ENCODE results near the gene MIS18A.

Gene MIS18A

DNA sequence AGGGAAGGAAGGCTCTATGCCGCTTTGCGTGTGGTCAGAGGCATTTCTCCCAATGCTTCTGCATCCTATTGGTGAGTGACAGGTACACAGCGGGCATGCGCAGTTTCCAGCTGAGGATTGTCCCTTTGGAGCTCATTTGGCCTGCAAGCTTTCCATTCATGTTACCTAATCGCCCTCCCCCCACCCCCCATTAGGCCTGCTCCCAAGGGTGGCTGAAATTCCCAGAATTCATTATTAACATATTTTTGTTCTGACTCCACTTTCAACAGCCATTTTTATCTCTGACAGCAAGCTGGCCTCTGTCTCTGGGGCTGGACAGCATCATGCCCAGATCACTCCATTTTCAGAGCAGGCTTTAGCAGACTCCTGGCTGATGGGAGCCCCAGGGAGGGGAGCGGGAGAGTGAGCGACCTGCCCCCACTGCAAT lies 25.6 kb downstream of the MIS18A start:
- no peak for DNase-seq (ENCODE audit: low spot score)

DNA sequence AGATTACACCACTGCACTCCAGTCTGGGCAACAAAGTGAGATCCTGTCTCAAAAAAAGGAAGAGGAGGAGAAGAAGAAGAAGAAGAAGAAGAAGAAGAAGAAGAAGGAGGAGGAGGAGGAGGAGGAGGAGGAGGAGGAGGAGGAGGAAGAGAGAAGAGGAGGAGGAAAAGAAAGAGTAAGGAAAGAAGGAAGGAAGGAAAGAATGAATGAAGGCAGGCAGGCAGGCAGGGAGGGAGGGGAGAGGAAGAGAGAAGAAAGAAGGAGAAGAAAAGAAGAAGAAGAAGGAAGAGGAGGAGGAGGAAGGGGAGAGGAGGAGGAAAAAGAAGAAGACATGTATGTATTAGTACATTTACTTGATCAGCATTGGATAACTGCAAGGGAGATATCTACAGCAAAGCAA lies 26.7 kb downstream of the MIS18A start:
- no peak for DNase-seq (ENCODE audit: low spot score)

DNA sequence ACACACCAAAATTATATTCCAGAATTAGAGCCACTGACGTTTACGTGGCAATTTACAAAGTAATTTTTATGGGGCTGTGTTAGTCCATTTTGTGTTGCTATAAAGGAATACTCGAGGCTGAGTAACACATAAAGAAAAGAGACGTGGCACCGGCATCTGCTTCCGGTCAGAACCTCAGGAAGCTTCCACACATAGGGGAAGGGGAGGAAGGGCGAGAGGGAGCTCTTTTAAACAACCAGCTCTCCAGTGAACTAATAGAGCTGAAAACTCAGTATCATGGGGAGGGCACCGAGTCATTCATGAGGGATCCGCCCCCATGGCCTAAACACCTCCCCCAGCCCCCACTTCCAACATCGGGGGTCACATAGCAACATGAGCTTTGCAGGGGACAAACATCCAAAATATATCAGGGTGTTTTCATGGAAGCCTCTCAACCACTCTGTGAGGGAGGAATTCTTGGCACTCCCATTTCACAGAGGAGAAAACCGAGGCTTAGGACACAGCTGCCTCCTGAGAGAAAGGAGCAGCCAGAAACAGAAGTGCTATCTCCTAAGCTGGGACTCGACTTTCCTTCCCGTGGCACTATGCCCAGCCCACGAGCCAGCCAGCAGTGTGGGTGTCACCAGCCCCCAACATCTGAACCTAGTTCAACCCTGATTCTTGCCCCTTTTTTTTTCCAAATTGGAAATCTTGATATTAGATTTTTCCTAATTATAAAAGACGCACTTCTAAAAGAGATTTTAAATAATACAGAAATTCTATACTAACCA lies 29.2 kb downstream of the MIS18A start:
- no peak for DNase-seq (ENCODE audit: low spot score)

DNA sequence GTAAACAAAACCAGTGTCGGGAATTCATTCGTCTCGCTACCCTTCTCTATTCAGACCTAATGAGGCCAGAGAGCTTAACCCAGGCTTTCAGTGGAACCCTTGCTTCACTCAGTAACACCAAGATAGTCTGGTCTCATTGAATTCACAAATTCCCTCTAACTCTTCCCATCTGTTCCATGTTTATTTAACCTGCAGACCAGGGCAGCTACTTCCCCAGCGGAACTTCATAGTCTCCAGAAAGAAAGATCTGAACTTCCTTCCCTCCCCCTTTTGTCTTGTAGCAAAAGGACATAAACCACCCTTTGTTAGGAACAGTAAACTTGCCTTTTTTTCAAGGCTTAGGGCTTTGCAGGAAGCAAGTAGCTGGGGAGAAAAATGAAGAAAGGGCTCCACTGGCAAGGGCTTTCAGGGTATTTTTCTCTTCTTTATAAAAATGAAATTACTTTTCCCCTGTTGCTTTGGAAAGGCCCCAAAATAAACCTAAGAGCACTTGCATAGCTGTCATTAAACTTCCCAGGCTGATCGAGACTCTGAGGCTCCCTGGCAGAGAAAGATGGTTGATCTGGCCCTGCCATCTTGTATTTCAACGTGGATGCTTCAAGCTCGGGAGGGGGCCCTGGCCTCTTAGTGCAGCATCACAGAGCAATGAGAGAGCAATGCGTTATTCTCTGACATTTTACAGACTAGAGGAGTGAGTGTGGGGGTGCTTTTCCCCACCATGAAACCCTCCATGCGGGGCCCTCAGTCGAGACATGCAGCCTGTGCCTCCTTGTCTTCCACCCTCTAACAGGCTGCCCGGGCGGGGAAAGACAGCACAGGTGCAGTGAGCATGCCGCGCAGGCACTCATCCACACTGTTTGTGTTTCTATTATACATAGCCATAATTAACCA lies 30.0 kb downstream of the MIS18A start:
- no peak for DNase-seq (ENCODE audit: low spot score)

DNA sequence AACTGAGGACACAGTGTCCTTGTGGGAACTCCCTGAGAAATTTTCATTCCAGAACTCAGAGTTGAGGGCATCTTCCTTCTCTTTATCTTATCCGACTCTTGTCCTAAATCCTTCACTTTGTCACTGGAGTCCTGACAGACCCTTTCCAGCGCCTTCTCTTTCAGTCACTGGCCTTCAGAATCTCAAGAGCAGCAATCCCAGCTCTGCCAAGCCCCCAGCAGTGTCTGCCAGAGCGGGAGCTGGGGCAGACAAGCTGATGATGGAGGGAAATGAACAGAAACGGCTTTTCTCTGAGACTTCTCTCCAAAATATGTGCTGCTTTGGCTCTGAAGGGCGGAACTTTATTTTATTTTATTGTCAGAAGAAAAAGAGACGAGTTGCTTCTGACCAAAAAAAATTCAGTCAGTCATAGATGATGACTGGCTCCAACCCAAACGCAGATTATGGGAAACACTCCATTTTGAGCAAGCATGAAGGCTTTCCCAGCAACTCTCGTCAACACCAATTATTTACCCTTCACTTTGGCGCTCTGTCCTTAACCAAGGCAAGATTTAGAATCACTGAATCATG lies 32.2 kb downstream of the MIS18A start:
- DNase-seq (ENCODE audit: low spot score), result no peak

DNA sequence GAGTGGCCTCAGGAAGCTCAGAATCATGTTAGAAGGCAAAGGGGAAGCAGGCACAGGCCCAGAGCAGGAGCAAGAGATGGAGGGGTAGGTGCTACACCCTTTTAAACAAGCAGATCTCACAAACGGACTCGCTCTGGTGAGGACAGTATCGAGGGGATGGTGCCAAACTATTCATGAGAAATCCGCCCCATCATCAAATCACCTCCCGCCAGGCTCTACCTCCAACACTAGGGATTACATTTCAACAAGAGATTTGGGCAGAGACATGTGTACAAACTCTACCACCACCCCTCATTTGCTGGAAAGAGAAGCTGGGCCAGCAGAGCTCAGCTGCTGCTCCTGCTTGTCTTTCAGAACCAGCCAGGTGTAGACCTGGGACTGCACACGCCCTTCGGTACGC lies 32.9 kb downstream of the MIS18A start:
- DNase-seq (ENCODE audit: low spot score), result no peak

DNA sequence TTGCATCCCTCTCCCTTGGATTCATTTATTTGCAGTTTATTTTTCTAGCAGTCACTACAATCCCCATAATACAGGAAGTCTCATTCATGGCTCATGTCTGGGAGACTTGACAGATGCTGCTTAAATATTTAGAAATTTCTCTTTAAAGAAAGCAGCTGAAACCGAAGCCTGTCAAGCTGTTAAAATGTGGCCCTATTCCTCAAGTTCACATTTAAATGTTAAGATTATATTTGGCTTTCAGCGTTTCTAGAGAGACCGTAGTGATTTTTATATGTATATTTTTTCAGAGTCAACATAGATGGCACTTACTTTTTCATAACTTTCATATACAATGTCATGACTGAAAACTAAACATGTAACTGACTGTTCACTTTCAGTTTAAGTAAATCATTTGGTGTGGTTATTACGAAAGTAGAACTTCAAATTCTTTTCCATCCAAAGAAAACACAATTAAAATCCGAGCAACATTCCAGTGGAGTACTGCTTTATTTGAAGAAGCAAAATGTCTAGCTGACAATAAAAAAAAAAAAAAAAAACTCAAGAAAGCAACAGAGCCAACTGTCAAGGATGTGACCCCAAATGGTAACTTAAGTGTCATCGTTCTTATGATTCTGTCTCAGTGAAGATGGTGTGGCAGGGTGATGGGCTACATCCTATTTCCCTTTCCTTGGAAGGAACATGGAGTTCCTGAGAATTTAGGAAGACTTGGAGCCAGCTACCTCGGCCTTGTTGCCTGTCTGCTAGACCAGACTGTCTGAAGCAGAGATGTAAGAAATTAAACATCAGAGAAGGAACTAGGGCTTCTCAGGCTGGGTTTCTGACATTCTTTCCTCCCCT lies 37.8 kb downstream of the MIS18A start:
- no peak for DNase-seq (ENCODE audit: low spot score)

DNA sequence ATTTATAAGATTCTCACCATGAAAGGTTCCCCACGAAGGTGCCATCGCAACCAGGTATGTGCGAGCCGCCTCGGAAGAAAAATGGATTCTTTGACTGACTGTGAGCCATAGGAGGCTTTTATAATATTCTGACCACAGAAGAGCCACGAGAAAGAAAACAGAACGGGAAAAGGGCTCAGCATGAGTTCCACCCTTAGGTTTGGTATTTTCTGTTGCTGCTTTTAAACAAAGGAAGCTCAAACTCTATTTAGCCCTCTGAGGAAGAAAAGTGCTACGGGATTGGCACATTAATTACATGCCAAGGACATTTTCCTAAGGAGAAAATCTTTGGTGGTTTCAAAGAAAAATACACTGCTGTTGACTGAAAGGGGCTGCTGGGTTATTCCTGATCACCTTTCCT lies 39.3 kb downstream of the MIS18A start:
- no peak for DNase-seq (ENCODE audit: low spot score)

DNA sequence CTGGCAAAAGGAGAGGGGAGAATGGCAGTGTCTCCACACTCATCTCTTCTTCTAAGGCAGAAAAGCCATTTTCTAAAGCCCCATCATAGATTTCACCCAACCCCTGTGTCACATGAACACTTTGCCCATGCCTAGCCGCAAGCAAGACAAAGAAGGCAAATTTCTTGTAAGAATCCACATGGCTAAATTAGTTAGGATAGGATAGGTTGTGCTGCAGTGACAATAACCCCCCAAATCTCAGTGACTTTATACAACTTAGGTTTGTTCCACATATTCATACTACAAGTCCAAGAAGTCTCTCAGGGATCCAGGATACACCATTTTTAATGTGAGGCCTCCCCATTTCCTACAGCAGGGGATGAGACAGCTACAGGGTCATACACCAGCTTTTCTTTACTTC lies 40.8 kb downstream of the MIS18A start:
- DNase-seq (ENCODE audit: low spot score), result no peak

DNA sequence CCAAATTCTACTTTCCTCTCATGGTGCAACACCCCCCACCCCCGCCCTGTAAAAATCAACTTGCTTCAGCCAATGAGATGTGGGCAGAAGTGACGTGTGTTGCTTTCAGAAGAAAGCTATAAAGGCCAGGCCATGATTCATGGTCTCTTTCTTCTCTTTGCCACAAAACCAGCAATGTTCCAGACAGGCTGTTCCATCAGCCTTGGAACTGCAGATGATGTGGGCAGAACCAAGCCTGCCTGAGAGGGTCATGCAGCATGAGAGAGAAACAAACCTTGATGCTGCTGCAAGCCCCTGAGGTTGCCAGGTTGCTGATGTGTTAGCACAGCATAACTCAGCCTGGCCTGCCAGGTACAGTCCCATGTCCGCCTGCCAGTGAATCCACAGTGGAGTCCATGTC lies 41.8 kb downstream of the MIS18A start:
- no peak for DNase-seq (ENCODE audit: low spot score)

DNA sequence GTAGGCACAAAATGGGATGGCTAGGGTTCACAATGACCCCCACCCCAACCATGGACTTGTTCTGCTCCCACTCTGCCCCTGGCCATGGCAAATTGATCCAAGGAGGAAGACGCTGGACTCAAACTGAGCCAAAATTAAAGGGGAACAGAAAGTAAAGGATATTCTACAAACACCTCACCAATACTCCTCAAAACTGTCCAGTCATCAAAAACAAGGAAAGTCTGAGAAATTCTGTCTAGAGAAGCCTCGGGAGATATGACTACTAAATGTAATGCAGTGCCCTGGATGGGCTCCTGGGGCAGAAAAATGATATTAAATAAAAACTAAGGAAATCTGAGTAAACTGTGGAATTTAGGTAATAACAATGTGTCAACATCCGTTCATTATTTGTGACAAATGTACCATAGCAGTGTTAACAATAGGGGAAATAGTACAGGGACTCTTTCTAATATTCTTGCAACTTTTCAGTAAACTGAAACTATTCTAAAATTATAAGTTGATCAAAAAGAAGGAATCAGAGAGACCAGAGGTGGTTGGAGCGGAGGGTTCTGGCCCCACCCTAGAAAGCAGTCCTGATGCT lies 45.0 kb downstream of the MIS18A start:
- DNase-seq (ENCODE audit: low spot score), result no peak

DNA sequence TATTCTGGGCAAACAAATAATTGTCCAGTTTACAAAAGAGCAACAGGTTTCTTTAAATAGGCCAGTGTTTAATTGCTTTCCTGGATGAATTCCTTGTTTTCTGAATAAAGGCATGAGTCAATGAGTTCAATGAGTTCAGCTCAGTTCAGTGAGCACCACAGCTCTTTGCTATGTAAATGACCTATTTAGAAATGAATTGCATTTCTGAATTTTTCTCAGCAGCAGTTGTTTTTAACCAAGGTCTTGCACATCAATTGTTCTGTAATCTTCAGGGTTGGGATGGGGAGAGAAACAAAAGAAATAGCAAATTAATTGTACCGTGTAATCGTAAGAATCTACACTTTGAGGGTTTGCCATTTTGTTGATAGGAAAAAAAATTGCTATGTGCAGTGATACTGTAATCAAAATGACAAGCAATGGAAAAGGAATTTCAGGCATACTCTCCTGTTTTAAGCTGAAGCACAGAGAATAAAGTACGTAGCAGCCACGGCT lies 45.7 kb downstream of the MIS18A start:
- DNase-seq (ENCODE audit: low spot score), result no peak

DNA sequence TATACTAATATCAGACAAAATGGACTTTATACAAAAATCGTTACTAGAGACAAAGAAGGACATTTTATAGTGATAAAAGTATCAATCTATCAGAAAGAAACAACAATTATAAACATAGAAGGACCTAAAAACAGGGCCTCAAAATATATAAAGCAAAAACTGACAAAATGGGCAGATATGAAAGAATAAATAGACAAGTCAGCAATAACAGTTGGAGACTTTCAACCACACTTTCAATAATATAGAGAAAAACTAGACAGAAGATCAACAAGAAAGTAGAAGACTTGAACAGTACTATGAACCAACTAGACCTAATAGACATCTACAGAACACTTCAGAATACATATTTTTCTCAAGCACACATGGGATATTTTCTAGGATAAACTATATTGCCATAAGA lies 52.4 kb downstream of the MIS18A start:
- no peak for DNase-seq (ENCODE audit: low spot score)

Data from hematopoietic multipotent progenitor cell treated with erythropoietin and hydrocortisone succinate and interleukin-3 and kit ligand, for 15 days (in vitro differentiated cells).